ENCODE results near the gene CAMTA1. TPM values are rescaled to one million over a fixed set of nuclear protein-coding genes. Genes with fewer than 3 reads are reported as not detected.

Gene CAMTA1
- total and polyA plus RNA-seq, 12 donors, result 123 to 265 (median 142) TPM

DNA sequence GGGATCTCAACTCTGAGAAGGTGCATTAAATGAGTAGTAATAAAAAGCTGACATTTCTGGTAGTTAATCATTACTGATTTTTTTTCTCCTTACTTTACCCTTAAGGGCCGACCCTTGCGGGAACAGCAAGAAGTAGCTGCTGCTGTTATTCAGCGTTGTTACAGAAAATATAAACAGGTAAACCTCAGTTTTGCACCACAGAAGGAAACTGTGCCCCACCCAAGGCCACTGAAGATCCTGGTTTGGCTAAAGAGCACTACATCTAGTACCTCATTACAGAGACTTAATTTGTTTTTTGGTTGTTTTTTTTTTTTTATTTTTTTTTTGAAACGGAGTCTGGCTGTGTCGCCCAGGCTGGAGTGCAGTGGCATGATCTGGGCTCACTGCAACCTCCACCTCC, 962.4 kb downstream of the CAMTA1 start:
- Histone ChIP-seq H3K9me3 (no peaks in the 10 kb centered on the region), H3K27ac (no peak overlapping the region), H3K4me1 (peaks cover 0 to 4% (median 0%) of the 10 kb centered on the region in 9 donors), H3K4me3 (no peak overlapping the region), H3K36me3 (peaks cover 0 to 38% (median 0%) of the 10 kb centered on the region in 9 donors), H3K27me3 (no peaks in the 10 kb centered on the region)
- ATAC-seq (no peak), DNase-seq (no peak)
- TF ChIP-seq, protein P1, sequence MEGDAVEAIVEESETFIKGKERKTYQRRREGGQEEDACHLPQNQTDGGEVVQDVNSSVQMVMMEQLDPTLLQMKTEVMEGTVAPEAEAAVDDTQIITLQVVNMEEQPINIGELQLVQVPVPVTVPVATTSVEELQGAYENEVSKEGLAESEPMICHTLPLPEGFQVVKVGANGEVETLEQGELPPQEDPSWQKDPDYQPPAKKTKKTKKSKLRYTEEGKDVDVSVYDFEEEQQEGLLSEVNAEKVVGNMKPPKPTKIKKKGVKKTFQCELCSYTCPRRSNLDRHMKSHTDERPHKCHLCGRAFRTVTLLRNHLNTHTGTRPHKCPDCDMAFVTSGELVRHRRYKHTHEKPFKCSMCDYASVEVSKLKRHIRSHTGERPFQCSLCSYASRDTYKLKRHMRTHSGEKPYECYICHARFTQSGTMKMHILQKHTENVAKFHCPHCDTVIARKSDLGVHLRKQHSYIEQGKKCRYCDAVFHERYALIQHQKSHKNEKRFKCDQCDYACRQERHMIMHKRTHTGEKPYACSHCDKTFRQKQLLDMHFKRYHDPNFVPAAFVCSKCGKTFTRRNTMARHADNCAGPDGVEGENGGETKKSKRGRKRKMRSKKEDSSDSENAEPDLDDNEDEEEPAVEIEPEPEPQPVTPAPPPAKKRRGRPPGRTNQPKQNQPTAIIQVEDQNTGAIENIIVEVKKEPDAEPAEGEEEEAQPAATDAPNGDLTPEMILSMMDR (IDR thresholded peaks at IDR 0.05), result no peak
- intact Hi-C loops (cut with DNase I), result no loop called here
- WGBS, 2 donors, result 92 to 97% methylated on average over 5 of the region's 5 CpGs

DNA sequence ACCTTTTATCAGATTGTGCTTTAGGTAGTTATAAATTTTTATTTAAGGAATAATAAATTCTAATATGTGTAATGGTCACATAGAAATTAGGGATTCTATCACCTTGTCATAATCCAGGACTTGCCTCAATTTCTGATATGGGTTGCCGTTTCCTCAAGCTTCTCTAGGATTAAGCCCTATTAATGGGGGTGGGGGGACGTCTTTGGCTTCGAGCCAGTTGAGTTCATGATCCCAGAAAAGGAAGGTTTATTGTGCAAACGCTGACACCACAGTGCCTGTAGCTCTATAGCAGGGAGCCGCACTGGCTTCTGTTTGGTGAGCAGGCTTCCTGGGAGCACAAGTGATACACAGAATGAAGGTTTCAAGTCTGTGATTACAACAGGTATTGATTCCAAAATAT, 963.9 kb downstream of the CAMTA1 start:
- peaks cover 0 to 16% (median 0%) of the 10 kb centered on the region in 9 donors for H3K4me1 ChIP-seq
- DNase-seq (no peak), ATAC-seq (no peak)
- H3K9me3 ChIP-seq, result no peaks in the 10 kb centered on the region
- TF ChIP-seq, protein P1 (IDR thresholded peaks at IDR 0.05), result no peak
- intact Hi-C loops (cut with DNase I), result no loop called here
- no peak overlapping the region for H3K27ac ChIP-seq
- H3K27me3 ChIP-seq, result no peaks in the 10 kb centered on the region
- no peak overlapping the region for H3K4me3 ChIP-seq
- H3K36me3 ChIP-seq, result peaks cover 0 to 38% (median 0%) of the 10 kb centered on the region in 9 donors
- WGBS, 2 donors, result 60% methylated on average over 5 of the region's 5 CpGs

DNA sequence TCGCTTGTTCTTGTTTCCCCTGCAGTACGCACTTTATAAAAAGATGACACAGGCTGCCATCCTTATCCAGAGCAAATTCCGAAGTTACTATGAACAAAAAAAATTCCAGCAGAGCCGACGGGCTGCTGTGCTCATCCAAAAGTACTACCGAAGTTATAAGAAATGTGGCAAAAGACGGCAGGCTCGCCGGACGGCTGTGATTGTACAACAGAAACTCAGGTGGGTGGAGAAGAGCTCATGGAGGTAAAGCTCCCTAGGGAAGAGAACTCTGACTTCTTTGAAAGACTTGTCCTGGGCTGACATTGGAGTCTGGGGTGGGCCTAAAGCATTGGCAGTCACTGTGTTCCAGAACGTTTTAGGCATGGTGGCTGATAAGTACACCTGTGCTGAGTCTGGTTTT, 965.9 kb downstream of the CAMTA1 start:
- Histone ChIP-seq H3K9me3 (no peaks in the 10 kb centered on the region), H3K4me3 (no peak overlapping the region), H3K27ac (no peak overlapping the region), H3K36me3 (peaks cover 0 to 24% (median 0%) of the 10 kb centered on the region in 9 donors), H3K27me3 (no peaks in the 10 kb centered on the region), H3K4me1 (peaks cover 0 to 16% (median 0%) of the 10 kb centered on the region in 9 donors)
- ATAC-seq, result no peak
- DNase-seq, result no peak
- 90 to 94% methylated on average over 11 of the region's 11 CpGs for WGBS, 2 donors
- TF ChIP-seq, protein P1 (IDR thresholded peaks at IDR 0.05), result no peak
- intact Hi-C loops (cut with DNase I), result loop anchor here in 4 of 10 donors (2.0 to 5.0 kb wide), 2 partner anchors 80 to 151 kb away; no protein-coding TSS in a partner anchor

DNA sequence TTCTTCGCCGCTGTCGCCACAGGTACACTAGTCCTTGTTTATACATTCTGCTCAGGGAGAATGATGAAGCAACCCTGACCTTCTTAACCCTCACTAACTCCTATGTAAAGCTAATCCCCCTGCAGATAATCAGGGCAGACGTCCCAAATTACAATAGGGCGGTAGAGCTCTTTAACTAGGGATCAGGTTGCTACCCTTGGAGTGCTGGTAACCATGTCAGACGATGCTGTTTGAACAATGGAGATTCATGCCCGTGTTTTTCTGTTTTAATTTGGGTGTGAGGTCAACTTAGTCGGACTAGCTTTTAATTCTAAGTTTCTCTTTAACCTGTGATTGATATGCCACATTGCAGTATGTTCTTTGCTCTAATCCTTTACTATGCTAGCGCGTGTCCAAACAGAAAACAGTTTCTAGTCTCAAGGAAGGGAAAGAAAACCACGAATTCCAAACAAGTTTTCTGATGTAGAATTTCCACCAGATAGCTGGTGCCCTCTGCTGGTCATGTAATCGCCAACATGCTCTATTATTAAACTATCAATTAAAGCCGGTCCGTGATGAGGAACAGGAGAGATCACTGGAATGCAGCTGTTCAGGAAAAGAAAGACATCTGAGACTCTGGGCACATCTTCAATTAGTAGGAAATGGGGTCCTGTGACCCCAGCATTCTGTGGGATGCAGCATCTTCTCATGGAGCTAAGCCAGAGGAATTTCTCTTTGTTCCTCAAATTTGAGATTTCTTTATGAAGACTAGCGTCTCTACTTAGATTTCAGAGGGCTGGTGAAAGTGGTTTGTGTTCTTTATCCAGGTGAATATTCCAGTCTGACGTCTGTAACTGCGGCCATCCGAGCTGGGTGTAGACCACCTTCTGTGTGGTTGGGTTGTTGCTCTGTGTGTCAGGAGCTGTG, 967.5 kb downstream of the CAMTA1 start:
- Histone ChIP-seq H3K4me1 (peaks cover 0 to 16% (median 0%) of the 10 kb centered on the region in 9 donors), H3K4me3 (peak overlapping the region in 5 of 10 donors; percentile 3 to 29 (median 16)), H3K36me3 (peaks cover 0 to 9% (median 0%) of the 10 kb centered on the region in 9 donors), H3K9me3 (no peaks in the 10 kb centered on the region), H3K27me3 (no peaks in the 10 kb centered on the region), H3K27ac (no peak overlapping the region)
- TF ChIP-seq, protein P1 (IDR thresholded peaks at IDR 0.05), result peak; percentile 72 to 91 (median 84)
- 34 to 35% methylated on average over 18 of the region's 18 CpGs for WGBS, 2 donors
- intact Hi-C loops (cut with DNase I), result loop anchor here in 9 of 10 donors (1.0 to 5.0 kb wide), 5 partner anchors 83 to 150 kb away; no protein-coding TSS in a partner anchor
- ATAC-seq (peak; percentile 33 to 73 (median 56)), DNase-seq (peak in 1 of 2 donors; percentile 71)
